HepG2 (cell line): ENCODE measurements around the gene CLDN4. TPM values are rescaled to one million over a fixed set of nuclear protein-coding genes. Genes with fewer than 3 reads are reported as not detected.

Source experiments
- ATAC-seq: fragments of 200-7000 bp; cut with Tn5 transposase; 3 replicates; pipeline ENCODE4 v1.9.1; 2020; ENCODE audit warnings: mild to moderate bottlenecking, moderate library complexity
- BruUV-seq: library from RNA; stranded (reverse); fragments of 400-500 nt; replicated peaks from 2 replicates; lab custom pipeline; 2021; lab: Mats Ljungman, UMichigan
- CTCF ChIA-PET: fragments of 300-600 bp; formaldehyde crosslinking; extraction: SDS; loops from one replicate; lab custom pipeline; 2021; ENCODE audit warnings: low total read pairs, inconsistent platforms, low intra/inter-chr PET ratio; lab: Yijun Ruan, JAX
- POLR2A ChIA-PET: fragments of 350-600 bp; sonication (Branson Sonifier 250); formaldehyde crosslinking; loops from one replicate; lab custom pipeline; 2020; ENCODE audit warnings: antibody characterized with exemption, inconsistent platforms; lab: Yijun Ruan, JAX
- DNase-seq: peaks from one replicate; pipeline ENCODE4 v3.0.0-alpha.2; 2015; ENCODE audit warnings: low spot score
- FAIRE-seq: peaks from 3 replicates; lab custom pipeline; 2011; peaks lifted over from hg19 to GRCh38; lab: Jason Lieb, UNC
- H2AFZ ChIP-seq: one replicate; pipeline ENCODE4 v1.6.1; 2011; ENCODE audit warnings: low read length, inconsistent platforms
- H3K27ac ChIP-seq: fragments of 300-600 bp; 3 replicates; pipeline ENCODE4 v1.8.0; 2011; ENCODE audit warnings: mixed run types, mild to moderate bottlenecking, mixed read lengths, low read length, inconsistent platforms; ENCODE audit not compliant: insufficient read depth; ENCODE audit errors: extremely low read length
- H3K27me3 ChIP-seq, 2 experiments: fragments of 200-600 bp in 1 of 2; 2 replicates in 1 of 2; 3 replicates in 1 of 2; pipeline versions ENCODE4 v1.6.0 to v1.8.0; 2011; ENCODE audit warnings: low read length in 2 of 2, mild to moderate bottlenecking in 2 of 2, moderate library complexity in 2 of 2, inconsistent platforms in 1 of 2; ENCODE audit not compliant: insufficient read depth in 2 of 2, control insufficient read depth in 1 of 2
- H3K36me3 ChIP-seq, 2 experiments: fragments of 200-600 bp in 1 of 2; replicated peaks in 1 of 2; 2 replicates in 1 of 2; 3 replicates in 1 of 2; pipeline versions ENCODE4 v1.5.1 to v1.8.0; 2011; ENCODE audit warnings: low read length in 2 of 2, inconsistent platforms in 1 of 2; ENCODE audit not compliant: insufficient read depth in 2 of 2, control insufficient read depth in 1 of 2
- H3K4me1 ChIP-seq: 2 replicates; pipeline ENCODE4 v1.5.1; 2012; ENCODE audit warnings: low read length, inconsistent platforms; ENCODE audit not compliant: insufficient read depth
- H3K4me2 ChIP-seq: 2 replicates; pipeline ENCODE4 v1.6.0; 2011; ENCODE audit warnings: low read depth, low read length, inconsistent platforms
- H3K4me3 ChIP-seq, 3 experiments: fragments of 200-600 bp in 1 of 3; sonication (generic), shearing (Covaris generic) in 1 of 3; replicated peaks in 1 of 3; 2 replicates each; pipeline ENCODE4 v1.5.1; 2011 to 2016; ENCODE audit warnings: low read length in 3 of 3, inconsistent platforms in 2 of 3, low read depth in 2 of 3, mild to moderate bottlenecking in 2 of 3, control low read depth in 1 of 3, mixed read lengths in 1 of 3; ENCODE audit not compliant: insufficient read depth in 1 of 3
- H3K79me2 ChIP-seq: one replicate; pipeline ENCODE4 v1.6.1; 2011; ENCODE audit warnings: low read length, inconsistent platforms; ENCODE audit not compliant: insufficient read depth
- H3K9ac ChIP-seq: 2 replicates; pipeline ENCODE4 v1.6.0; 2011; ENCODE audit warnings: mild to moderate bottlenecking, low read depth, low read length, inconsistent platforms; ENCODE audit not compliant: insufficient read depth
- H3K9me3 ChIP-seq: 2 replicates; pipeline ENCODE4 v1.5.1; 2012; ENCODE audit warnings: mild to moderate bottlenecking, low read length
- H4K20me1 ChIP-seq: 2 replicates; pipeline ENCODE4 v1.6.0; 2011; ENCODE audit warnings: inconsistent platforms, mild to moderate bottlenecking, low read length, moderate library complexity; ENCODE audit not compliant: insufficient read depth
- MBNL3 ChIP-seq: fragments of 250-450 bp; sonication (Bioruptor Pico); conservative IDR thresholded peaks from 2 replicates; pipeline ENCODE4 v1.8.0; 2022; ENCODE audit warnings: mild to moderate bottlenecking, inconsistent platforms
- MEIS2 ChIP-seq: sonication (generic); formaldehyde crosslinking; IDR thresholded peaks from 2 replicates; pipeline ENCODE4 v1.9.0; 2021; ENCODE audit warnings: mild to moderate bottlenecking, missing genetic modification reagents
- MYNN ChIP-seq: sonication (generic); formaldehyde crosslinking; IDR thresholded peaks from 2 replicates; pipeline ENCODE4 v1.4.0; 2020; ENCODE audit warnings: mild to moderate bottlenecking, low read depth, missing genetic modification reagents
- RBM39 ChIP-seq: fragments of 200-400 bp; formaldehyde crosslinking; IDR thresholded peaks from one replicate; pipeline ENCODE4 v1.6.1; 2018; ENCODE audit warnings: antibody characterized with exemption, mild to moderate bottlenecking, low read depth, low read length; ENCODE audit not compliant: poor library complexity, severe bottlenecking
- SCMH1 ChIP-seq: sonication (generic); formaldehyde crosslinking; IDR thresholded peaks from 2 replicates; pipeline ENCODE4 v1.9.0; 2021; ENCODE audit warnings: missing genetic modification reagents, mild to moderate bottlenecking, borderline replicate concordance
- SIX1 ChIP-seq: sonication (generic); formaldehyde crosslinking; IDR thresholded peaks from 2 replicates; pipeline ENCODE4 v1.4.0; 2020; ENCODE audit warnings: missing genetic modification reagents, borderline replicate concordance
- SNAI1 ChIP-seq: sonication (generic); formaldehyde crosslinking; IDR thresholded peaks from 2 replicates; pipeline ENCODE4 v1.5.0; 2020; ENCODE audit warnings: mild to moderate bottlenecking, missing genetic modification reagents, borderline replicate concordance
- ZFP1 ChIP-seq: IDR thresholded peaks from 2 replicates; pipeline ENCODE4 v1.6.1; 2016
- ZMYM3 ChIP-seq: sonication (generic); formaldehyde crosslinking; IDR thresholded peaks from 2 replicates; pipeline ENCODE4 v1.5.1; 2020; ENCODE audit warnings: mild to moderate bottlenecking, missing genetic modification reagents
- ZNF30 ChIP-seq: sonication (generic); formaldehyde crosslinking; IDR thresholded peaks from 2 replicates; pipeline ENCODE4 v1.5.0; 2020; ENCODE audit warnings: mild to moderate bottlenecking, missing genetic modification reagents
- ZNF773 ChIP-seq: sonication (generic); formaldehyde crosslinking; IDR thresholded peaks from 2 replicates; pipeline ENCODE4 v1.4.0; 2020; ENCODE audit warnings: missing genetic modification reagents, borderline replicate concordance
- ZNF777 ChIP-seq: sonication (generic); formaldehyde crosslinking; IDR thresholded peaks from 2 replicates; pipeline ENCODE4 v1.4.0; 2020; ENCODE audit warnings: missing genetic modification reagents
- ZNF780A ChIP-seq: sonication (generic); formaldehyde crosslinking; IDR thresholded peaks from 2 replicates; pipeline ENCODE4 v1.8.0; 2022; ENCODE audit warnings: mild to moderate bottlenecking, missing genetic modification reagents, moderate library complexity
- WGBS: methylation state at CpG from one replicate; pipeline ENCODE4 v1.1.6; 2017; ENCODE audit warnings: low lambda C conversion rate; 5-methylcytosine and 5-hydroxymethylcytosine counted together
- in situ Hi-C: cut with HindIII; loops from 2 replicates; pipeline ENCODE4 v1.10.0; 2017; ENCODE audit warnings: low pct_unique_long_range_greater_than_20kb; ENCODE audit not compliant: extremely low pct_ligation_motif_present
- intact Hi-C: fragments of 100-400 bp; cut with micrococcal nuclease; formaldehyde crosslinking; loops from one replicate; pipeline ENCODE4 v1.10.0; 2022; ENCODE audit not compliant: unreplicated experiment
- polyA plus RNA-seq, 8 experiments: library from polyadenylated mRNA; depleted of rRNA in 3 of 8; stranded (reverse) in 7 of 8; unstranded in 1 of 8; fragments of >200 nt; fragmentation: Illumina TruSeq in 4 of 8; extraction: Trizol in 4 of 8; gene quantifications; 2 replicates each; pipeline versions ENCODE4 v1.2.1 to v1.2.3, GENCODE V29; 2011 to 2016; ENCODE audit warnings: low read depth in 4 of 8, missing spikeins in 1 of 8, mixed read lengths in 1 of 8; ENCODE audit not compliant: insufficient read depth in 1 of 8
- total RNA-seq, 5 experiments: library from RNA; depleted of rRNA; stranded (reverse); fragments of >200 nt; fragmentation: Illumina TruSeq; extraction: Trizol; gene quantifications; 2 replicates each; pipeline ENCODE4 v1.2.3, GENCODE V29; 2016; ENCODE audit warnings: low read depth in 1 of 5
- TF ChIP-seq, protein P1 (sequence below): sonication (generic); formaldehyde crosslinking; IDR thresholded peaks from 2 replicates; pipeline ENCODE4 v1.4.0; 2020; ENCODE audit warnings: missing genetic modification reagents, borderline replicate concordance
- TF ChIP-seq, protein P2 (sequence below): sonication (generic); formaldehyde crosslinking; IDR thresholded peaks from 2 replicates; pipeline ENCODE4 v1.5.1; 2020; ENCODE audit warnings: mild to moderate bottlenecking, missing genetic modification reagents, borderline replicate concordance
- TF ChIP-seq, protein P3 (sequence below): sonication (generic); formaldehyde crosslinking; IDR thresholded peaks from 2 replicates; pipeline ENCODE4 v1.5.1; 2020; ENCODE audit warnings: mild to moderate bottlenecking, missing genetic modification reagents, borderline replicate concordance

Gene CLDN4
- total and polyA plus RNA-seq, 2 of the 13 experiments (the other 11 are each of a cell fraction or from before 2014, with no cell fraction given) = 28.2 to 35.7 TPM

DNA sequence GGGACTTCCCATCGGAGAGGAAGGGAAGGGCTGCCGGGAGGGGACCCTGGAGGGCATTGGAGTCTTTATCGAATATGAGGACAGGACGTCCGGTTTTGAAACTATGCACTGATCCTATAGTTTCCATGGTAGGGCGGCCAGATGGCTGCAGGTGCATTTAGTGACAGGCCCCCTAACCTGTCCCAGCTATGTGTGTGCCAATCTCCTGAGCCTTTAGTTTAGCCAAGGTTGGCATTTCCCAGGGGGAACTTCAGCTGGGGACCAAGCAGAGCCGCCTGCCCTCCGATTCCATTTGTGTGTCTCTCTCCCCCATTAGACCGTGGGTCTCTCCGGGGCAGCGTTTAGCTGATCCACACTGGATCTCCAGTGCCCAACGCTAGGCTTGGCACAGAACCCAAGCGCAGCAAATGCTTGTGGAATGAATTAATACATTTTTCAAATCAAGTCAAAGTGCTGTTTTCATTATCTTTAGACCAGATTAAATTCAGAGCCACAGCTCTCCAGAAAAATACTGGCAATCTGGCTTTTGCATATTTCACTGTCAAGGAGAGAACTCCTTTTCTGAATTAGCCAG, 50.0 kb downstream of the CLDN4 start:
- 15% methylated on average over 12 of the region's 13 CpGs for WGBS
- Histone ChIP-seq H3K9me3 (no peaks in the 10 kb centered on the region), H3K36me3 (no peaks in the 10 kb centered on the region), H3K4me1 (peaks cover 29% of the 10 kb centered on the region), H3K4me3 (no peak overlapping the region; a peak in 1 of 6 replicates), H3K27me3 (peaks cover 0 to 11% of the 10 kb centered on the region in 2 experiments; a peak in 2 of 5 replicates), H4K20me1 (no peaks in the 10 kb centered on the region), H3K9ac (no peak overlapping the region), H2AFZ (no peak overlapping the region), H3K4me2 (peak overlapping the region; percentile 62), H3K79me2 (no peaks in the 10 kb centered on the region), H3K27ac (no peak overlapping the region)
- no peak for FAIRE-seq
- DNase-seq = no peak
- intact Hi-C loops (no loop called here), in situ Hi-C loops (no loop called here)
- TF ChIP-seq, protein P1, sequence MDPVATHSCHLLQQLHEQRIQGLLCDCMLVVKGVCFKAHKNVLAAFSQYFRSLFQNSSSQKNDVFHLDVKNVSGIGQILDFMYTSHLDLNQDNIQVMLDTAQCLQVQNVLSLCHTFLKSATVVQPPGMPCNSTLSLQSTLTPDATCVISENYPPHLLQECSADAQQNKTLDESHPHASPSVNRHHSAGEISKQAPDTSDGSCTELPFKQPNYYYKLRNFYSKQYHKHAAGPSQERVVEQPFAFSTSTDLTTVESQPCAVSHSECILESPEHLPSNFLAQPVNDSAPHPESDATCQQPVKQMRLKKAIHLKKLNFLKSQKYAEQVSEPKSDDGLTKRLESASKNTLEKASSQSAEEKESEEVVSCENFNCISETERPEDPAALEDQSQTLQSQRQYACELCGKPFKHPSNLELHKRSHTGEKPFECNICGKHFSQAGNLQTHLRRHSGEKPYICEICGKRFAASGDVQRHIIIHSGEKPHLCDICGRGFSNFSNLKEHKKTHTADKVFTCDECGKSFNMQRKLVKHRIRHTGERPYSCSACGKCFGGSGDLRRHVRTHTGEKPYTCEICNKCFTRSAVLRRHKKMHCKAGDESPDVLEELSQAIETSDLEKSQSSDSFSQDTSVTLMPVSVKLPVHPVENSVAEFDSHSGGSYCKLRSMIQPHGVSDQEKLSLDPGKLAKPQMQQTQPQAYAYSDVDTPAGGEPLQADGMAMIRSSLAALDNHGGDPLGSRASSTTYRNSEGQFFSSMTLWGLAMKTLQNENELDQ (CRISPR knock-in tag) = no peak
- TF ChIP-seq SCMH1 (CRISPR knock-in tag) (no peak), ZFP1 (CRISPR knock-in tag) (no peak), RBM39 (no peak), ZNF777 (CRISPR knock-in tag) (no peak), ZMYM3 (CRISPR knock-in tag) (no peak), ZNF773 (CRISPR knock-in tag) (no peak), MEIS2 (no peak), SIX1 (CRISPR knock-in tag) (no peak), MBNL3 (CRISPR knock-in tag) (no peak), ZNF780A (CRISPR knock-in tag) (no peak), ZNF30 (no peak), MYNN (no peak), SNAI1 (no peak)
- TF ChIP-seq, protein P2, sequence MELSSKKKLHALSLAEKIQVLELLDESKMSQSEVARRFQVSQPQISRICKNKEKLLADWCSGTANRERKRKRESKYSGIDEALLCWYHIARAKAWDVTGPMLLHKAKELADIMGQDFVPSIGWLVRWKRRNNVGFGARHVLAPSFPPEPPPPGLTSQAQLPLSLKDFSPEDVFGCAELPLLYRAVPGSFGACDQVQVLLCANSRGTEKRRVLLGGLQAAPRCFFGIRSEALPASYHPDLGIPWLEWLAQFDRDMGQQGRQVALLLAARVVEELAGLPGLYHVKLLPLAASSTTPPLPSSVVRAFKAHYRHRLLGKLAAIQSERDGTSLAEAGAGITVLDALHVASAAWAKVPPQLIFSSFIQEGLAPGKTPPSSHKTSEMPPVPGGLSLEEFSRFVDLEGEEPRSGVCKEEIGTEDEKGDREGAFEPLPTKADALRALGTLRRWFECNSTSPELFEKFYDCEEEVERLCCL = no peak
- TF ChIP-seq, protein P3, sequence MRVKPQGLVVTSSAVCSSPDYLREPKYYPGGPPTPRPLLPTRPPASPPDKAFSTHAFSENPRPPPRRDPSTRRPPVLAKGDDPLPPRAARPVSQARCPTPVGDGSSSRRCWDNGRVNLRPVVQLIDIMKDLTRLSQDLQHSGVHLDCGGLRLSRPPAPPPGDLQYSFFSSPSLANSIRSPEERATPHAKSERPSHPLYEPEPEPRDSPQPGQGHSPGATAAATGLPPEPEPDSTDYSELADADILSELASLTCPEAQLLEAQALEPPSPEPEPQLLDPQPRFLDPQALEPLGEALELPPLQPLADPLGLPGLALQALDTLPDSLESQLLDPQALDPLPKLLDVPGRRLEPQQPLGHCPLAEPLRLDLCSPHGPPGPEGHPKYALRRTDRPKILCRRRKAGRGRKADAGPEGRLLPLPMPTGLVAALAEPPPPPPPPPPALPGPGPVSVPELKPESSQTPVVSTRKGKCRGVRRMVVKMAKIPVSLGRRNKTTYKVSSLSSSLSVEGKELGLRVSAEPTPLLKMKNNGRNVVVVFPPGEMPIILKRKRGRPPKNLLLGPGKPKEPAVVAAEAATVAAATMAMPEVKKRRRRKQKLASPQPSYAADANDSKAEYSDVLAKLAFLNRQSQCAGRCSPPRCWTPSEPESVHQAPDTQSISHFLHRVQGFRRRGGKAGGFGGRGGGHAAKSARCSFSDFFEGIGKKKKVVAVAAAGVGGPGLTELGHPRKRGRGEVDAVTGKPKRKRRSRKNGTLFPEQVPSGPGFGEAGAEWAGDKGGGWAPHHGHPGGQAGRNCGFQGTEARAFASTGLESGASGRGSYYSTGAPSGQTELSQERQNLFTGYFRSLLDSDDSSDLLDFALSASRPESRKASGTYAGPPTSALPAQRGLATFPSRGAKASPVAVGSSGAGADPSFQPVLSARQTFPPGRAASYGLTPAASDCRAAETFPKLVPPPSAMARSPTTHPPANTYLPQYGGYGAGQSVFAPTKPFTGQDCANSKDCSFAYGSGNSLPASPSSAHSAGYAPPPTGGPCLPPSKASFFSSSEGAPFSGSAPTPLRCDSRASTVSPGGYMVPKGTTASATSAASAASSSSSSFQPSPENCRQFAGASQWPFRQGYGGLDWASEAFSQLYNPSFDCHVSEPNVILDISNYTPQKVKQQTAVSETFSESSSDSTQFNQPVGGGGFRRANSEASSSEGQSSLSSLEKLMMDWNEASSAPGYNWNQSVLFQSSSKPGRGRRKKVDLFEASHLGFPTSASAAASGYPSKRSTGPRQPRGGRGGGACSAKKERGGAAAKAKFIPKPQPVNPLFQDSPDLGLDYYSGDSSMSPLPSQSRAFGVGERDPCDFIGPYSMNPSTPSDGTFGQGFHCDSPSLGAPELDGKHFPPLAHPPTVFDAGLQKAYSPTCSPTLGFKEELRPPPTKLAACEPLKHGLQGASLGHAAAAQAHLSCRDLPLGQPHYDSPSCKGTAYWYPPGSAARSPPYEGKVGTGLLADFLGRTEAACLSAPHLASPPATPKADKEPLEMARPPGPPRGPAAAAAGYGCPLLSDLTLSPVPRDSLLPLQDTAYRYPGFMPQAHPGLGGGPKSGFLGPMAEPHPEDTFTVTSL = no peak
- ChIA-PET POLR2A (interaction anchor here (2.6 kb wide), 1 partner anchor 10 kb away, joined by 25 read pairs; no protein-coding TSS in a partner anchor), CTCF (no interaction called here)
- no TSS peak for BruUV-seq
- ATAC-seq = peak; percentile 7; the same call in 2 of the 3 replicates
